Esophagus muscularis mucosa (tissue), 4 donors: ENCODE data around the gene TMEM33. TPM values are rescaled to one million over a fixed set of nuclear protein-coding genes. Genes with fewer than 3 reads are reported as not detected.

Experiments
- DNase-seq: peaks from one replicate; pipeline ENCODE4 v3.0.0-alpha.2; 2017; ENCODE audit errors: extremely low spot score
- H3K27ac ChIP-seq, 4 donors: fragments of 200-600 bp; sonication (generic); replicated peaks in 1 of 4; 1 replicate in 3 of 4; 2 replicates in 1 of 4; pipeline ENCODE4 v1.5.1; 2016 to 2019; ENCODE audit warnings: mild to moderate bottlenecking in 1 of 4
- H3K27me3 ChIP-seq, 4 donors: fragments of 200-600 bp; sonication (generic); one replicate each; pipeline versions ENCODE4 v1.5.1 to v1.6.0; 2016 to 2019
- H3K36me3 ChIP-seq, 4 donors: fragments of 200-600 bp; sonication (generic); one replicate each; pipeline ENCODE4 v1.5.1; 2016 to 2019
- H3K4me1 ChIP-seq, 4 donors: fragments of 200-600 bp; sonication (generic); one replicate each; pipeline ENCODE4 v1.5.1; 2016 to 2019
- H3K4me3 ChIP-seq, 4 donors: fragments of 200-600 bp; sonication (generic); 1 replicate in 2 of 4; 2 replicates in 2 of 4; pipeline ENCODE4 v1.5.1; 2016 to 2019; ENCODE audit warnings: mild to moderate bottlenecking in 4 of 4, moderate library complexity in 1 of 4
- H3K9me3 ChIP-seq, 4 donors: fragments of 200-600 bp; sonication (generic); 1 replicate in 3 of 4; 2 replicates in 1 of 4; pipeline ENCODE4 v1.5.1; 2016 to 2019
- EP300 ChIP-seq: sonication (generic); formaldehyde crosslinking; IDR thresholded peaks from one replicate; pipeline ENCODE4 v1.6.1; 2017; ENCODE audit warnings: antibody characterized with exemption
- POLR2A ChIP-seq: fragments of 450-650 bp; IDR thresholded peaks from one replicate; pipeline ENCODE4 v1.6.1; 2017; ENCODE audit warnings: antibody characterized with exemption, moderate library complexity, mild to moderate bottlenecking, low read depth
- POLR2AphosphoS5 ChIP-seq, 2 donors: sonication (generic); formaldehyde crosslinking; IDR thresholded peaks; one replicate each; pipeline ENCODE4 v1.6.1; 2017; ENCODE audit warnings: antibody characterized with exemption in 2 of 2
- WGBS: methylation state at CpG from one replicate; pipeline ENCODE4 v1.1.5; 2018; 5-methylcytosine and 5-hydroxymethylcytosine counted together
- intact Hi-C: fragments of 100-400 bp; cut with DNase I; formaldehyde crosslinking; loops from one replicate; pipeline ENCODE4 v1.15.1; 2023
- total RNA-seq, 4 donors: library from RNA; depleted of rRNA; stranded (reverse); fragments of >200 nt; gene quantifications; one replicate each; pipeline versions ENCODE4 v1.1.0 to v1.2.1, GENCODE V29; 2016
- TF ChIP-seq, protein P1 (sequence below), 3 experiments: fragments of 200-600 bp in 2 of 3; fragments of 450-650 bp in 1 of 3; sonication (generic) in 2 of 3; IDR thresholded peaks; one replicate each; pipeline ENCODE4 v1.5.1; 2017 to 2019; ENCODE audit warnings: antibody characterized with exemption in 3 of 3, mild to moderate bottlenecking in 2 of 3, moderate library complexity in 1 of 3

TMEM33 gene
- total RNA-seq, 4 donors from 2014 or later = 15.4 to 34.8 (median 26.3) TPM

DNA sequence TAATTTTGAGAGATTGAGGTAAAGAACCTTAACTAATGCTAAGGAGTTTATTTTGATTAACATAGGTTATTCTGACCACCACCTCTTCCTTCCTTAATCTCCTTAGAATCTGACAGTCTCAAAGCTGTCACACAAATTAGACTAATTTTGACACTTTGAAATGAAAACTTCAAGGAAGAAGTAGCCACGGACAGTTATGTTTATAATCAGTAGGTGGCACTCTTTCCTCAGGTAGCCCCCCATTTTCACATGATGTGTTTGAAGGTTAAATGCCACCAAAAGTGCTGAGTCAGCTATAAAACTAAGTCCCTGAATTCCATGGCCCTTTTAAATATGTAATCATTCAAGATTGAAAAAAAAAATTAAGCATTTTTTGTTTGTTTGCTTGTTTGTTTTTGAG lies 22.4 kb downstream of the TMEM33 start:
- H3K27me3 ChIP-seq = no peaks in the 10 kb centered on the region
- H3K4me3 ChIP-seq = no peak overlapping the region
- TF ChIP-seq EP300 = no peak
- no peak for TF ChIP-seq POLR2A
- TF ChIP-seq, protein P1, sequence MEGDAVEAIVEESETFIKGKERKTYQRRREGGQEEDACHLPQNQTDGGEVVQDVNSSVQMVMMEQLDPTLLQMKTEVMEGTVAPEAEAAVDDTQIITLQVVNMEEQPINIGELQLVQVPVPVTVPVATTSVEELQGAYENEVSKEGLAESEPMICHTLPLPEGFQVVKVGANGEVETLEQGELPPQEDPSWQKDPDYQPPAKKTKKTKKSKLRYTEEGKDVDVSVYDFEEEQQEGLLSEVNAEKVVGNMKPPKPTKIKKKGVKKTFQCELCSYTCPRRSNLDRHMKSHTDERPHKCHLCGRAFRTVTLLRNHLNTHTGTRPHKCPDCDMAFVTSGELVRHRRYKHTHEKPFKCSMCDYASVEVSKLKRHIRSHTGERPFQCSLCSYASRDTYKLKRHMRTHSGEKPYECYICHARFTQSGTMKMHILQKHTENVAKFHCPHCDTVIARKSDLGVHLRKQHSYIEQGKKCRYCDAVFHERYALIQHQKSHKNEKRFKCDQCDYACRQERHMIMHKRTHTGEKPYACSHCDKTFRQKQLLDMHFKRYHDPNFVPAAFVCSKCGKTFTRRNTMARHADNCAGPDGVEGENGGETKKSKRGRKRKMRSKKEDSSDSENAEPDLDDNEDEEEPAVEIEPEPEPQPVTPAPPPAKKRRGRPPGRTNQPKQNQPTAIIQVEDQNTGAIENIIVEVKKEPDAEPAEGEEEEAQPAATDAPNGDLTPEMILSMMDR (IDR thresholded peaks at IDR 0.05) = peak in 1 of 3 experiments; percentile 21
- no peak for TF ChIP-seq POLR2AphosphoS5 (IDR thresholded peaks at IDR 0.05)
- DNase-seq = no peak
- 26% methylated on average over 1 of the region's 1 CpG for WGBS
- intact Hi-C loops = no loop called here
- H3K27ac ChIP-seq = no peak overlapping the region
- no peaks in the 10 kb centered on the region for H3K4me1 ChIP-seq
- H3K36me3 ChIP-seq = peaks cover 0 to 34% (median 25%) of the 10 kb centered on the region in 4 donors
- H3K9me3 ChIP-seq = no peaks in the 10 kb centered on the region

DNA sequence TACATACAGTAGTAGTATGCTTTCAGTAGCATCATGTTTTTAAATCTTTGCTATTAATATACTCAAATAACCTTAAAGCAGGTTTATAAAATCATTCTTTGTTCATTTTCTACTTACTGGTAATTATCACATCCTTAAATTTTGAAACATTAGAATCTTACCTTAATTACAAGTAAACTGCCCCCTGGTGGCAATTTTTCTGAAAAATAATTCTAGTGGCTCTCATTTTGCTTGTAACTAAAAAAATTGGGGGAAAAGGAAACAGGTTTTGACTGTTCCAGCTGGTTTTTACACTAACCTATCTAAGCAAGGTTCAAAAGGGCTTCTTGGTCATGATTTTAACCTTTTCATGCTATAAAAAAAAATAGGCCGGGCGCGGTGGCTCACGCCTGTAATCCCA lies 27.9 kb downstream of the TMEM33 start:
- no peak overlapping the region for H3K27ac ChIP-seq
- intact Hi-C loops = no loop called here
- 90% methylated on average over 4 of the region's 4 CpGs for WGBS

DNA sequence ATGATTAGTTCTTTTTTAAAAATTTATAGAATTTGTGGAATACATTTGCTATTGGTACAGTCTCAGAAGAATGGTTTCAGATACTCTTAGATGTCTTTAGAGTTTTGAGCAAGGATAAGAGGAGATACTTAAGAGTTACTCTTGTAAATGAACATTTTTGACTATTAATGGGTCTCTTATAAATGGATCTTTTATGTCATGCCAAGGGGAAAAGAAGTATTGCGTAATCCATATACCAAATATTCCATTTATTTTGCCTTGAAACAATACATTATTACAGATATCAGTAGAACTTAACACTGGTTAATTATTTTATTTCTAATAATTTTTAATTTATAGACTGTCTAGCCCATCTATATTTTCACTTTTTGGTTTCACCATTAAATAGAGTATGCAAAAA lies 29.2 kb downstream of the TMEM33 start:
- 97% methylated on average over 1 of the region's 1 CpG for WGBS
- intact Hi-C loops = no loop called here

More for the DNA sequence above, 27.9 kb downstream of the TMEM33 start:
- no peak overlapping the region for H3K4me3 ChIP-seq
- no peaks in the 10 kb centered on the region for H3K4me1 ChIP-seq
- no peak for DNase-seq
- no peaks in the 10 kb centered on the region for H3K27me3 ChIP-seq
- no peaks in the 10 kb centered on the region for H3K9me3 ChIP-seq
- no peaks in the 10 kb centered on the region for H3K36me3 ChIP-seq
- TF ChIP-seq, protein P1 (IDR thresholded peaks at IDR 0.05) = peak in 1 of 3 experiments; percentile 30
- no peak for TF ChIP-seq POLR2A
- no peak for TF ChIP-seq EP300
- no peak for TF ChIP-seq POLR2AphosphoS5 (IDR thresholded peaks at IDR 0.05)

DNA sequence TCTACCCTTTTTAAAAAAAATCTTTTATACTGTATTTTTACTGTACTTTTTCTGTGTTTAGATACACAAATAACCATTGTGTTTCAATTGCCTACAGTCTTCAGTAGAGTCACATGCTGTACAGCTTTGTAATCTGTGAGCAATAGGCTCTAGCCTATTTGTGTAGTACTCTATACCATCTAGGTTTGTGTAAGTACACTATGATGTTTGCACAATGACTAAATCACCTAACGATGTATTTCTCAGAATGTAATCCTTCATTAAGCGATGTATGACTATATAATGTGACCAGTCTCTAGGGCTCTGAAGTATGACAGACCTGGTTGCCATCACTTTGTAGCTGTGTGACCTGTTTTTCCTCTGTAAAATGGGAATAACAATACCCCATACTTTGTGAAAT lies 32.2 kb downstream of the TMEM33 start:
- Histone ChIP-seq H3K27me3 (no peaks in the 10 kb centered on the region), H3K4me1 (no peaks in the 10 kb centered on the region), H3K9me3 (peaks cover 0 to 7% (median 2%) of the 10 kb centered on the region in 4 donors), H3K36me3 (no peaks in the 10 kb centered on the region), H3K27ac (no peak overlapping the region), H3K4me3 (no peak overlapping the region)
- WGBS = 100% methylated on average over 2 of the region's 2 CpGs
- intact Hi-C loops = no loop called here
- no peak for DNase-seq
- TF ChIP-seq, protein P1 (IDR thresholded peaks at IDR 0.05) = no peak
- TF ChIP-seq POLR2A (no peak), POLR2AphosphoS5 (IDR thresholded peaks at IDR 0.05) (no peak), EP300 (no peak)

More for the DNA sequence above, 29.2 kb downstream of the TMEM33 start:
- H3K4me1 ChIP-seq = no peaks in the 10 kb centered on the region
- no peak for DNase-seq
- H3K4me3 ChIP-seq = no peak overlapping the region
- H3K27me3 ChIP-seq = no peaks in the 10 kb centered on the region
- no peak overlapping the region for H3K27ac ChIP-seq
- no peaks in the 10 kb centered on the region for H3K36me3 ChIP-seq
- peaks cover 0 to 7% (median 2%) of the 10 kb centered on the region in 4 donors for H3K9me3 ChIP-seq
- TF ChIP-seq POLR2A (no peak), EP300 (no peak), POLR2AphosphoS5 (IDR thresholded peaks at IDR 0.05) (no peak)
- TF ChIP-seq, protein P1 (IDR thresholded peaks at IDR 0.05) = no peak

DNA sequence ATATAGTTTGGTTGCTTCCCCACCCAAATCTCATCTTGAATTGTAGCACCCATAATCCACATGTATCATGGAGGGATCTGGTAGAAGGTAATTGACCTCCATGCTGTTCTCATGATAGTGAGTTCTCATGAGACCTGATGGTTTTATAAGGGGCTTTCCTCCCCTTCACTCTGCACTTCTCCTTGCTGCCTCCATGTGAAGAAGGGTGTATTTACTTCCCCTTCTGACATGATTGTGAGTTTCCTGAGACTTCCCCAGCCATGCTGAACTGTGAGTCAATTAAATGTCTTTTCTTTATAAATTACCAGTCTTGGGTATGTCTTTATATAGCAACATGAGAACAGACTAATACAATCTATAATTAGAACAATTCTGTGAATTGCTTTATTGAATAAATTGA lies 34.4 kb downstream of the TMEM33 start:
- no peak for TF ChIP-seq EP300
- TF ChIP-seq POLR2A = no peak
- TF ChIP-seq POLR2AphosphoS5 (IDR thresholded peaks at IDR 0.05) = no peak
- TF ChIP-seq, protein P1 (IDR thresholded peaks at IDR 0.05) = no peak
- Histone ChIP-seq H3K4me3 (no peak overlapping the region), H3K9me3 (peaks cover 0 to 7% (median 2%) of the 10 kb centered on the region in 4 donors), H3K27me3 (no peaks in the 10 kb centered on the region), H3K36me3 (no peaks in the 10 kb centered on the region), H3K4me1 (no peaks in the 10 kb centered on the region), H3K27ac (no peak overlapping the region)
- intact Hi-C loops = no loop called here
- no peak for DNase-seq
